ENCODE data around the gene NLGN3. TPM values are rescaled to one million over a fixed set of nuclear protein-coding genes. Genes with fewer than 3 reads are reported as not detected.

The NLGN3 gene
- total and polyA plus RNA-seq, 2 donors (not counting 1 experiment from before 2014, with no cell fraction given), result 0.81 to 1.3 TPM

GRCh38 chrX:71095555-71095980 is 49.1 kb upstream of the NLGN3 start, which contains the start of gene FOXO4:
TSS of gene FOXO4 (plus strand) at chrX:71095851. CDS start at chrX:71096529, 678 bp downstream.
- Histone ChIP-seq H3K79me2 (ENCODE audit: control insufficient read depth, insufficient read depth, low read length) (peaks cover 13% of the 10 kb centered on the region), H3K4me3 (ENCODE audit: control extremely low read depth in 1 of 5, extremely low read depth in 1 of 5, insufficient read depth in 1 of 5, low read depth in 2 of 5, low read length in 4 of 5) (peak within 1 kb of the TSS; percentile 49 to 73 (median 61)), H4K20me1 (ENCODE audit: control insufficient read depth, insufficient read depth, low read length, poor library complexity, severe bottlenecking) (no peaks in the 10 kb centered on the region), H3K4me2 (replicated peaks; ENCODE audit: low read depth, low read length, poor library complexity, severe bottlenecking) (peak within 1 kb of the TSS; percentile 74), H3K9me3 (ENCODE audit: control extremely low read depth in 1 of 3, control insufficient read depth in 2 of 3, insufficient read depth in 1 of 3, low read length in 2 of 3) (no peaks in the 10 kb centered on the region), H2AFZ (ENCODE audit: insufficient read depth, low read depth, low read length, poor library complexity, severe bottlenecking) (peak within 1 kb of the TSS; percentile 88), H3K36me3 (replicated peaks in 1 of 2; ENCODE audit: control extremely low read depth in 1 of 2, control insufficient read depth in 1 of 2, extremely low read depth in 1 of 2, insufficient read depth in 2 of 2, low read length in 1 of 2) (no peaks in the 10 kb centered on the region), H3K9ac (ENCODE audit: low read length) (peak within 1 kb of the TSS; percentile 57), H3K27ac (ENCODE audit: low read length in 2 of 2) (peak within 1 kb of the TSS; percentile 43 to 61), H3K27me3 (replicated peaks in 1 of 4; ENCODE audit: control extremely low read depth in 1 of 4, control insufficient read depth in 3 of 4, insufficient read depth in 4 of 4, low read length in 3 of 4) (no peaks in the 10 kb centered on the region), H3K4me1 (ENCODE audit: control insufficient read depth in 2 of 2, insufficient read depth in 2 of 2, low read length in 2 of 2) (peaks cover 13 to 28% of the 10 kb centered on the region in 2 donors)
- no peak for TF ChIP-seq EZH2 (IDR thresholded peaks at IDR 0.05; ENCODE audit: borderline replicate concordance, insufficient read depth, low read depth, low read length, poor library complexity, severe bottlenecking)
- no peak for TF ChIP-seq CTCF (IDR thresholded peaks at IDR 0.05)
- DNase-seq (peak; percentile 87), ATAC-seq (ENCODE audit: low read depth) (peak; percentile 85)
- H3K4me3 Mint-ChIP-seq, result peak within 1 kb of the TSS; percentile 98
- H3K27ac Mint-ChIP-seq, result peak within 1 kb of the TSS; percentile 99
- POLR2A ChIA-PET, result interaction anchor here (0.9 to 1.0 kb wide), 2 partner anchors 16 to 34 kb away, joined by 3 to 9 read pairs; partner anchors contain the start of gene IL2RG
- WGBS (ENCODE audit: insufficient coverage), result 0% methylated on average over 9 of the region's 29 CpGs
- peaks cover 26% of the 10 kb centered on the region for H3K4me1 Mint-ChIP-seq
- H3K9me3 Mint-ChIP-seq (ENCODE audit: insufficient read depth), result no peaks in the 10 kb centered on the region
- intact Hi-C loops (cut with micrococcal nuclease), result loop anchor here (1.0 to 10.0 kb wide), 2 partner anchors 27 to 159 kb away; partner anchors contain the start of genes SNX12 and ZMYM3
- CTCF ChIA-PET, result interaction anchor here (0.9 to 2.8 kb wide), 5 partner anchors 9 to 35 kb away, joined by 3 to 33 read pairs (median 4); partner anchors contain the start of genes IL2RG and MED12
- no peaks in the 10 kb centered on the region for H3K27me3 Mint-ChIP-seq
